HG02610 (cell line): ENCODE results near the gene TP53I11.

ENCODE experiments used
- ATAC-seq: cut with Tn5 transposase; IDR thresholded peaks from one replicate; pipeline ENCODE4 v1.9.1; 2021; ENCODE audit warnings: mild to moderate bottlenecking, moderate library complexity; ENCODE audit not compliant: unreplicated experiment

Gene TP53I11

GRCh38 chr11:44892843-44893242, 57.8 kb downstream of the TP53I11 start:
- ATAC-seq = no peak

GRCh38 chr11:44889266-44889665, 61.4 kb downstream of the TP53I11 start:
- ATAC-seq = no peak

DNA sequence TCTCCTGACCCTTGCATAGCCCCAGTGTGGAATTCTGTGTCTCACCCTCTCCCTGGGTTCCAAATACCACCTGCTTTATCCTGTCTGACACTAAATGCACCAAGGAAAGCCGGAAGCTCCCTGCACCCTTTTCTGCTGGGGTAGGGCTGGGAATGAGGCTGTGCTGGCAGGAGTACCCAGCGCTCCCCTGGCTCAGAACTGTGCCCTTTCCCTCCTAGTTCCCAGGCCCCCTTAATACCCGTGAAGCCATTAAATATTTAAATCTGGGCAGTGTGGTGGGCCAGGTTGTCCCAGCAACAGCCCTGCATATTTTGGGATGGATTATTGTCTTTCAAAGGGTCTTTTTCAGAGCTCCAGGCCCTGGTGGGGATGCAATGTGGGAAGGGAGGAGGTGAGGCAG, 63.0 kb downstream of the TP53I11 start:
- no peak for ATAC-seq

DNA sequence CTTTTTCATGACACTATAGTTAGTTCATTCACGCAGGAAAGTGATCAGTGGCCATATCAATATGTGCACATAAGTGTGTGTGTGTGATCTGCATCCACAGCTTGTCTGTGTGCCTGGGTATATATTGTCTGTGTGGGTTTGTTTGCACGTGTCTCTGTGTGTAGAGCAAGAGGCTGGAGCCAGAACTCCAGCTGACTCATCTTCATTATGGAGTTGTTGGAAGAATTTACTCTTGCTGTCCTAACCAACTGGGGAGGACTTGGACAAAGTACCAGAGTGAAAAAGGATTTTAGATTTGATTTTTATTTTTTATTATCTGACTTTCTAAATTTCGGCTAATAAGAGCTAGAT, 63.9 kb downstream of the TP53I11 start:
- no peak for ATAC-seq

- no peak for ATAC-seq
These were observed 64.5 kb downstream of the TP53I11 start for GRCh38 chr11:44885919-44886789.

DNA sequence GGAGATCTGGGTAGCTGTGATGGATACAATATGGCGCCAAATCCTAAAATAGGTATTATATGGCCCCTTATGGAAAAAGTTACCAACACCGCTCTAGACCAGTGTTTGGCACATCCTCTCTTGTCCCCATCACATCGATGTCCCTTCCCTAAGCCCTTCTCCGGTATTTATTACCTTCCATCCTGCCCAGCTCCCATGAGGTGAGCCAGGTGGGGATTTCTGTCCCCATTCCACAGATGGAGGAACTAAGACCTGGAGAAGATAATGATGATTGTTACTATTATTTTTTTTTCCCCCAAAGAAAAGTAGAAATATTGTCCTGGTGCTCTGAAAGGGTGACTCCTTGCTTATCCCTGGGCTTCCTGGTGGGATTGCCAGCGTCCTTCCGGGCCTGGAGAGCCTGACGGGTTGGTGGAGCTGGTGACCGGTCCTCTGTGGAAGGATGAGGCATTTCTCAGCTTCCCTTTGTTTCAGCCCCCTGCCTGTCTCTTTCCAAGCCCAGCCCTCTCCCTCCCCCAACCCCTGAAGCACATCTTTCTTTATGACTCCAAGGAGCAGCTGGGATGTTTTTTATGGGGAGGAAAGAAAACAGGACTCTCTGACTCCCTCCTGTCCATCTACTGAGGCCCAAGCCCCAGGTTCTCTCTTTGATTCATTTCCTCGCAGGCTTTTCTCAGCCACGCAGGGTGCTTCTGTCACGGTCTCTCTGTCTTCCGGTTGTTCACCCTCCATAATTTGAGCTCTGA, 65.4 kb downstream of the TP53I11 start:
- ATAC-seq = no peak

- ATAC-seq = no peak
These were observed 66.6 kb downstream of the TP53I11 start for GRCh38 chr11:44884056-44884455.

- no peak for ATAC-seq
These were observed 67.4 kb downstream of the TP53I11 start for GRCh38 chr11:44883277-44883676.
